ENCODE measurements around the gene PRRT1B. TPM values are rescaled to one million over a fixed set of nuclear protein-coding genes. Genes with fewer than 3 reads are reported as not detected.

Gene PRRT1B
- polyA plus RNA-seq, 3 donors = not detected

- WGBS (ENCODE audit: insufficient coverage) = under 1% methylated on average over 83 of the region's 83 CpGs
- Mint-ChIP-seq H3K27me3 (ENCODE audit: low read depth in 3 of 3) (peaks cover 13 to 22% (median 22%) of the 10 kb centered on the region in 3 donors), H3K4me1 (peaks cover 23% of the 10 kb centered on the region), H3K36me3 (peaks cover 20 to 26% of the 10 kb centered on the region in 2 donors), H3K27ac (peak within 1 kb of the TSS in 4 of 7 donors; percentile 32 to 80 (median 50)), H3K9me3 (peaks cover 0 to 4% (median 0%) of the 10 kb centered on the region in 7 donors), H3K4me3 (peak within 1 kb of the TSS; percentile 89 to 98)
- Histone ChIP-seq H3K4me2 (replicated peaks; ENCODE audit: extremely low read depth, low read length, poor library complexity, severe bottlenecking) (peak within 1 kb of the TSS; percentile 98), H3K79me2 (ENCODE audit: insufficient read depth, low read length) (no peaks in the 10 kb centered on the region), H3K27me3 (ENCODE audit: control insufficient read depth in 2 of 2, insufficient read depth in 2 of 2, low read length in 2 of 2) (peaks cover 2 to 14% of the 10 kb centered on the region in 2 donors), H3K9me3 (replicated peaks in 1 of 2; ENCODE audit: control insufficient read depth in 1 of 2, insufficient read depth in 1 of 2, low read length in 2 of 2) (no peaks in the 10 kb centered on the region), H3K36me3 (replicated peaks in 1 of 2; ENCODE audit: control insufficient read depth in 1 of 2, insufficient read depth in 2 of 2, low read length in 2 of 2) (peaks cover 5 to 17% of the 10 kb centered on the region in 2 donors), H2AFZ (ENCODE audit: insufficient read depth, low read depth, low read length, poor library complexity, severe bottlenecking) (peak within 1 kb of the TSS; percentile 98), H4K20me1 (ENCODE audit: insufficient read depth, low read length) (peaks cover 14% of the 10 kb centered on the region), H3K4me3 (replicated peaks in 1 of 3; ENCODE audit: low read depth in 2 of 3, low read length in 3 of 3) (peak within 1 kb of the TSS; percentile 47 to 91 (median 77)), H3K9ac (ENCODE audit: insufficient read depth, low read length, poor library complexity, severe bottlenecking) (peak within 1 kb of the TSS; percentile 73), H3K4me1 (ENCODE audit: control insufficient read depth in 1 of 2, insufficient read depth in 2 of 2, low read length in 2 of 2) (peaks cover 19 to 24% of the 10 kb centered on the region in 2 donors), H3K27ac (ENCODE audit: low read depth in 1 of 2, low read length in 2 of 2) (peak within 1 kb of the TSS in 1 of 2 donors; percentile 43)
- peak; percentile 68 to 74 (median 69) for DNase-seq
- intact Hi-C loops (cut with micrococcal nuclease) = loop anchor here (10.0 kb wide), 1 partner anchor 242 kb away; the partner anchor contains the start of gene RAPGEF1 (in 2 of the 2)
- TF ChIP-seq CTCF (IDR thresholded peaks at IDR 0.05) = no peak
These were observed 42.3 kb upstream of the PRRT1B start, which contains the start of gene POMT1 for GRCh38 chr9:131502781-131503625. Gene POMT1, plus strand, starts transcription at chr9:131502918. Its CDS starts 1,301 bp downstream, at chr9:131504219.

DNA sequence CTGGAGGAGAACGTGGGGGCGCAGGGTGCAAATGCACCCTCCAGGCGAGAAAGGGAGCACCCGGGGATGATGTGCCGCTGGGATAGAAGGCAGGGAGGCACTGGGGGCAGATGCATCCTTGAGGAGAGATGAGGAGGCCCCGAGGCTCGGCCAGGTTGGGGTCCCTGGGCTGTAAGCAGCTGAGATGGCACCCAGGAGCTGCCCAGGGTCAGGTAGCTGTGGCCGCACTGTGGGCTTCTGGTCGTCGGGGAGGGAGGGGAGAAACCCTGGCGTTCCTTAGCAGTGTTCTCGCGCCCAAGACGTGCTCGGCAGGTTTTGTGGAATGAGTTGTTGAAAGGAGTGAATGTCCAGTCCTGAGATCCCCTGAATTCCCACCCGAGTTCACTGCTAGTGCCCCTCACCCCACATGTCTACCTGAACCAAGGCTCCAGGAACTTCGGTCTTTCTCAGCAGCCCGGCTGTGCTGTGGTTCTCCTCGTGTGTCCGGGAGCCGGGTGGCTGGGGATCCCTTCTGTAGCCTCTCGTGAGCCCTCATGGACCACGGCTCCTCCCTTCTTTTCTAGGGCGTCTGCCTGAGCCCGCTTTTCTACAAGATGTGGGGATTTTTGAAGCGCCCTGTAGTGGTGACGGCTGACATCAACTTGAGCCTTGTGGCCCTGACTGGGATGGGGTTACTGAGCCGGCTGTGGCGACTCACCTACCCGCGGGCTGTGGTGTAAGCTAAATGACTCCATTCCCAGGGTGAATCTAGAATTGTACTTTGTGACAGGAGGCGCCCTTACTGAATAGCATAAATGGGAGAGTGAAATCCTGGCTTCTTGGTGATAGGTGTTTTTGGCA is 41.5 kb upstream of the PRRT1B start:
- H3K9me3 ChIP-seq (replicated peaks in 1 of 2; ENCODE audit: control insufficient read depth in 1 of 2, insufficient read depth in 1 of 2, low read length in 2 of 2) = no peaks in the 10 kb centered on the region
- peaks cover 15 to 22% of the 10 kb centered on the region in 2 donors for H3K36me3 Mint-ChIP-seq
- peak in 1 of 3 donors; percentile 29 for DNase-seq
- intact Hi-C loops (cut with micrococcal nuclease) = loop anchor here (10.0 kb wide), 1 partner anchor 241 kb away; the partner anchor contains the start of gene RAPGEF1 (in 2 of the 2)
- 36% methylated on average over 25 of the region's 32 CpGs for WGBS (ENCODE audit: insufficient coverage)
- H3K4me2 ChIP-seq (replicated peaks; ENCODE audit: extremely low read depth, low read length, poor library complexity, severe bottlenecking) = peak overlapping the region; percentile 98
- peaks cover 5 to 9% of the 10 kb centered on the region in 2 donors for H3K36me3 ChIP-seq (replicated peaks in 1 of 2; ENCODE audit: control insufficient read depth in 1 of 2, insufficient read depth in 2 of 2, low read length in 2 of 2)
- peaks cover 0 to 4% (median 0%) of the 10 kb centered on the region in 7 donors for H3K9me3 Mint-ChIP-seq
- H4K20me1 ChIP-seq (ENCODE audit: insufficient read depth, low read length) = peaks cover 8% of the 10 kb centered on the region
- H3K79me2 ChIP-seq (ENCODE audit: insufficient read depth, low read length) = no peaks in the 10 kb centered on the region
- H3K4me3 ChIP-seq (replicated peaks in 1 of 3; ENCODE audit: low read depth in 2 of 3, low read length in 3 of 3) = peak overlapping the region; percentile 47 to 91 (median 77)
- H3K27me3 ChIP-seq (ENCODE audit: control insufficient read depth in 2 of 2, insufficient read depth in 2 of 2, low read length in 2 of 2) = peaks cover 2 to 14% of the 10 kb centered on the region in 2 donors
- peaks cover 19 to 24% of the 10 kb centered on the region in 2 donors for H3K4me1 ChIP-seq (ENCODE audit: control insufficient read depth in 1 of 2, insufficient read depth in 2 of 2, low read length in 2 of 2)
- peaks cover 23% of the 10 kb centered on the region for H3K4me1 Mint-ChIP-seq
- peak overlapping the region; percentile 89 to 98 for H3K4me3 Mint-ChIP-seq
- no peak for TF ChIP-seq CTCF (IDR thresholded peaks at IDR 0.05)
- H3K27me3 Mint-ChIP-seq (ENCODE audit: low read depth in 3 of 3) = peaks cover 13 to 22% (median 22%) of the 10 kb centered on the region in 3 donors
- peak overlapping the region; percentile 98 for H2AFZ ChIP-seq (ENCODE audit: insufficient read depth, low read depth, low read length, poor library complexity, severe bottlenecking)
- peak overlapping the region in 1 of 7 donors; percentile 40 for H3K27ac Mint-ChIP-seq
- peak overlapping the region; percentile 73 for H3K9ac ChIP-seq (ENCODE audit: insufficient read depth, low read length, poor library complexity, severe bottlenecking)
- no peak overlapping the region for H3K27ac ChIP-seq (ENCODE audit: low read depth in 1 of 2, low read length in 2 of 2)
